CD4-positive, alpha-beta T cell treated with Interleukin-17A for 1 hour (primary cell): ENCODE data around the gene CENPB.

Experiments used
- DNase-seq: peaks from one replicate; pipeline ENCODE4 v3.0.0-alpha.2; 2020

The CENPB gene

DNA sequence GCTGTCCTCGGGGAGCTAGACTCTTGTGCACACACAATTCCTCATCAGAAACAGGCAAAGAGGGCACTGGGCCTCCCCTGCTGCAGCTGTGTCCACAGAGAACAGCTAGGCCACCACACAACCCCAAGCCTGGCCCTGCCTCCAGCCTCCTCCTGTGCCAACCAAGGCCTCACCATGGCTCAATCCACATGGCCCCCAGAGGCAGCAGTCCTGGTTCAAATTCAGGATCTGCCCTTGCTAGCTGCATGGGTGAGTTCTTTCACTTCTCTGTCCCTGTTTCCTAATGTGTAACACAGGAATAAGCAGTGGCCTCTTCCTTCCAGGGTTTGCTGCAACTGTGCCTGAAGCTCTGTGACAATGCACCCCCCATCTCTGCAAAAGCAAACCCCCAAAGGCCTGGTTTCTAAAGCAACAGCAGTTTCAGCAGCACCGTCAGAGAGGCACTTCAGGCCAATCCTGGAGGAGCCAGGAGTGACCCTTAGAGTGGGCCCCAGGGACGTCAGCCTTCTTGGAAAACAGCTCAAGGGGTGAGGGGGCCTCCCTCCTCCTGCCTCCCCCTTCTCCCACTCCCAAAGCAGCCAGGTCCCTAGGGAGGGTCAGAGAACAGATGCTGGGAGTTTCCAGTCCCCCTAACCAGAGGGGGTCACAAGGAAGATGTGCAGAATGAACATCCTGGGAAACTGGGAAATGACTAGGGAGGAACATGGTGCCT is 21.2 kb downstream of the CENPB start:
- no peak for DNase-seq

DNA sequence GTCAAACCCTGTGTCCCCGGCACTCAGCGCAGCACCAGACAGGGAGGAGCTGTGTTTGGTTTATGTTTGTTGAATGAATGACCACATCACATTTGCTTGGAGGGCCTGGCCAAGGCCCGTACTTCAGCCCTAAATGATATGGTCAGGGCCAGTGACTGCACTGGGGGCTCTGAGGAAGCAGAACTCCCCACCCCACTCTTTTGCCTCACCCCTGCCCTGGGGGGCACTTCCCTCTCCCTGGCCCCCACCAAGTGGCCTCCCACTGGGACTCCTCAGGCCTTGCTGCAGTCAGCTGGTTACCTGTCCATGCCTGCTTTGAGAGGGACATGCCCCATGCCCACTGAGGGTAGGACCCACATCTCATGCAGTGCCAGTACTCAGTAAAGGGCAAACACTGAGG is 21.9 kb downstream of the CENPB start:
- DNase-seq, result no peak

DNA sequence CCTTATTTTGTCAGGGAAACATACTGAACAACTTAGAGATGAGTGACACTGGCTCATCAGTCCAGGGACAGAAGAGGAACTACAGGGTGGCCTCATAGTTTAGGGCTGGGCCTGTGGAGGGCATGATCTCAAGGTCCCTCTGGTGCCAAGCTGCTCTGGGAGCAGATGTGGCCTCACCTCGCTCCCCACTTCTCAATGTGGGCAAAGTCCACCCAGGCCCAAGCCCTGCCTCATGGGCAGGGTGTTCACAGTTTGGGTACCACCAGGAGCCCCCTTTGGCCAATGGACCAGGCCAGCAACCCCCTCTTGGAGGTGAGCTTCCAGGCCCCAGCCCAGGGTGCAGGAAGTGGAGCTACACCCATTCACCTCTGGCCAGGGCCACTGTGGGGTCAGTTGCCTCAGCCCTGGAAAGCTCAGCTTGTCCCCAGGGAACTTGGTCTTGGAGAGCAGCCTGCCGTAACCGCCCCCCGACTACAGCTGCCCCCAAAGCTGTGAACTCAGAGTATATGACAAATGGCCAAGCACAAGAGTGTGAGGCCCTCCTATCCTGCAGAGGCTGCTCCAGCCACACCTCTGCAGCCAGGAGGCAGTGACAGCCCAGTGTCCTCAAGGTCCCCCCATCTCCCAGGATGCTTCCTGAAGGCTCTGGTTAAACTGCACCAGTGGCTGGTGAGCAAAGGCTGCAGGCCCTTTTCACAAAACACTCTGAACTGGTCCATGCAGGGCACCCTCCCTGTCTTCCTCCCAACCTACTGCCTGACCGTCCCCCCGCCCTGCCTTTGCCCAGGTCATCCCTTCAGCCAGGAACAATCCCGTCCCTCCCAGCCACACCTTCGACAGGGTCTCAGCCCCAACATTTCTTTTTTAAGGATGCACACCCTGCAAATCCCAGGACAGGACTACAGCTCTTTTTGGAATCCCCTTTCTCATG is 22.6 kb downstream of the CENPB start:
- DNase-seq, result no peak

DNA sequence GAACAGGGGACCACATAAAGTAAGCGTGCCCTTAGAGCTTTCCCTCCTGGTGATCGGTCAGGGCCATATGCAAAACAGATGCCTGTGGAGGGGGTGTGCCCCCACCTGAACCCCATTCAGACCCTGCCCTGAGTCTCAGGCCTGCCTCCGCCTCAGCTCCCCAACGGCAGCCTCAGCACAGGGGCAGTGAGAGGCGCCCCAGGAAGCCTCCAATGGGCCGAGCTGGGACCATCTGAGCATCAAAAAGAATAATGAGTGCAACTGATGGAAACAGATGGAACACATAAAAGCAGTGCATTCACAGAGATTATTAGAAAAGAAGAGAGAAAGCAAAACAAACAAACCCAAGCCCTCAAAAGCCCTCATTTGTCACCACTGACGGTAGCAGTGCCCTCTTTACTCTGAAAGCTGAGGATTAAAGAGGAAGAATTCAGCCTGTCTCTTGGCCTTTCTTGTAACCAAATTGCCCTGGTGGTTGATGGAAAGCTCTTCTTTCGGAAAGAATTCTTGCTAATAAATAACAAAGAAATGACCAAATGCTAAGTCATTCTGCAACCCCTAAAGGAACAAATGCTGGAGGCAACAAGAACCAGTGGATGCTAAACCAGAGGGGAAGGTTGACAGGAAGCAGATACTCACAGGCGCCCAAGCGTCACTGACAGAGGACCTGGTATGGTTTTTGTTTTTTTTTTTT is 25.7 kb downstream of the CENPB start:
- DNase-seq, result no peak

DNA sequence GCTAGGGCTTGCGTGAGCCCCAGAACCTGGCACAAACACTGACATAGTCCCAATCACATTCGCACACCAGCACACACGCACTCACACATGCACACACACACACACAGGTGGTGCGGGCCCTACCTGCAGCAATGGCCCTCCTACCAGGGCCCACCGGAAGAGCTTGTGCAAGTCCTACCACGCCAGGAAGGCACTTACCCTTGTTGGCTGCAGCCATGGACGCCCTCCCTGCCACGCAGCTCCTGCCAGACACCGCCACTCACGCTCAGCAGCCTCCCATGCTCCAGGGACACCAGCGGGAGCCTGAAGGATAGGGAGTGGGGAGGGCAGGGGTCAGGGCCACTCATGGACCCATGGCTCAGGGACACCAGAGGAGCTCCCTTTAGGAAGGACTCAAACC is 26.7 kb downstream of the CENPB start:
- no peak for DNase-seq

DNA sequence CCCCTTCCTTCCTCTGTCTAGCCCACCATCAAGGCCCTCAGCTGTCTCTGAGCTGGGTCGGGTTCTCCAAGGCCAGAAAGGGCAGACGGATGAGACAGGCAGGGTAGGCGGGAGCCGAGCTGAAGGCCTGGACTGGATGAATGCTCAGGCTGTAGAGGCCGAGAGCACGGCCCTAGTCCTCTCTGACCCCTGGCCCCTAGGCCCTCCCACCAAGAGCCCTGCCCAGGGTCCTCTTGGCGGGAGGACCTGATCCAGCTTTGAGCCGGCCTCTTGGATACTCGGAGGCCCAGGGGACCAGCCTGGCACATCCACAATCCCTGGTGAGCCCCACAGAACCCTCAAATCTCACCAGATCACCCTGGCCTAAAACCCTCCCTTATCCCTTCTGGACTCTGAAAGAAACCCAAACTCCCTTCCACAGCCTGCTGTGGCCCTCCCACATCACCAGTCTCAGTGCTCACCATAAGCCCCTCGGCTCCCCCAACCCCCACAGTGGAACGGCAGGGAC is 27.2 kb downstream of the CENPB start:
- no peak for DNase-seq

DNA sequence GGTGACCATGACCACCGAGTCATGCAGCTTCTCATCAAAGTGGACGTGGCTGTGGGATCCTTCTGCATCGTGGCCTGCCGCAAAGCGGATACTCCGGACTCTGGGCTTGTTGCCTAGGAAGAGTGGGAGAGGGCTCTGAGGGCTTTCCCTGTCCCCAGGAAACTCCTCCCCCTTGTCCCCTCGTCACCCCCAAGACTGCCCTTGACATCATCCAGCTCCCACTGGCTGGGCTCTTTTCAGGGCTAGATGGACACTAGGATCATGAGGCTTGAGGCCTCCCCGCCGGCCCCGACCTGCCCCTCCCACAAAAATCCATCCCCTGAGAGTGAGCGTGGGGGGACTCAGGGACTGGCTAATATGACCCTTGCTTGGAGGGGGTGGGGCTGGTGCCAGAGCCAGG is 28.0 kb downstream of the CENPB start:
- DNase-seq, result no peak

DNA sequence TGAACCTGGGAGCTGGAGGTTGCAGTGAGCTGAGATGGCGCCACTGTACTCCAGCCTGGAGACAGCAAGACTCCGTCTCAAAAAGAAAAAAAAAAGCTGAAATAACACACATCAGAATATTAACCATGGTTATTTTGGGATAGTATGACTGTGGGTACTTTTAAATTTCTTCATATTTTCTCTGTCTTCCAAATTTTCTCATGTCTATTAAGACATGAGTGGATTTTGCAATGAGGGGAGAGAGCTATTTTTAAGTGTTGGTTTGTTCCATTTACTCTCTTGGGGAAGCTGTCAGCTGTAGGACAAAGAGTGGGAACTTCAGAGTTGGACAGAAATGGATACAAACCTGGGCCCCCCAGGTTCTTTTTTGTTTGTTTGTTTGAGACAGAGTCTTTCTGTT is 29.3 kb downstream of the CENPB start:
- no peak for DNase-seq

DNA sequence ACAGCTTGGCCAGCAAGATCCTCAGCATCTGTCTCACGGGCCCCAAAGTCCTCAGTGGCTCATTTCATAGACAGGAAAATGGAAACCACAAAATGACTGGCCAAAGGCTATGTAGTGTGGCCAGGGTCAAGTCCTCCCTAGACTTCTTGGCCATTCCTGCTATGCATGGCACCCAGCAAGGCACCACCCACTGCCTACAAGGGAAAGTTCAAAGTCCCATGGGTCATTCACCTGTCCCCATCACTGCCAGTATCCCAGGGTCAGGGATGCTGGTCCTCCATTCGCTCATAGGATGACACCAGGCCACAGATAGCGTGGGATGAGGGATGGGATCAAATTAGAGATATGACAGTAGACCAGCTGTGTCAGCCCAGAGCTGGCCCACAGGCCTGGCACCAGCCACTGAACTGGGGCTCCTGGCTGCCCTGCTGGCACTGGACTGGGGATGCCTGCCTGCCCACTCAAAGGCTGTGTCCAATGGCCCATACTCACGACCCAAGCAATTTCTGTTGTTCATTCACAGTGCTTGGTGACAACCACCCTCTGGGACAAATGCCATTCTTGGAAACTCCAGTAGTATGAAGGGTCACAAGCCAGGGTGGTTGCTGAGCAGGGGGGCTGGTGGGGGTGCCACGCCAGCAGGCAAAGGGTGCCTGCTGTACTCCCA is 30.6 kb downstream of the CENPB start:
- DNase-seq, result no peak

DNA sequence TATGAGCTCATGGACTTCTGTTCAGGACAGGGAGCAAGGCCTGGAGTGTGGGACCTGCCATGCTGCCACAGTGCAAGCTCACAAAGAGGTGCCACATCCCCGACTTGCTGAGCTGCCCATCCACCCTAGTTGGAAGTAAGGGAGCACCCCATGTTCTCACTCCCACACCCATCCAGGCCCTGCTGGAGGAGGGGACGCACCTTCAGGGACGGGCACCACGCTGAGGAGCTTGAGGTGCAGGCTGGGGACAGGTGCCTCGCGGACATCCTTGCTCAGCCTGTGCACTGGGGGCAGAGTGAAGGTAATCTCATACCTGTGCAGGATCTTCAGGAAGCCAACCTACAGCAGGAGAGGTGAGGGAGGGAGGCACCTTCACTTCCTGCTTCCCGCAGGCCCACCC is 31.3 kb downstream of the CENPB start:
- DNase-seq, result no peak

DNA sequence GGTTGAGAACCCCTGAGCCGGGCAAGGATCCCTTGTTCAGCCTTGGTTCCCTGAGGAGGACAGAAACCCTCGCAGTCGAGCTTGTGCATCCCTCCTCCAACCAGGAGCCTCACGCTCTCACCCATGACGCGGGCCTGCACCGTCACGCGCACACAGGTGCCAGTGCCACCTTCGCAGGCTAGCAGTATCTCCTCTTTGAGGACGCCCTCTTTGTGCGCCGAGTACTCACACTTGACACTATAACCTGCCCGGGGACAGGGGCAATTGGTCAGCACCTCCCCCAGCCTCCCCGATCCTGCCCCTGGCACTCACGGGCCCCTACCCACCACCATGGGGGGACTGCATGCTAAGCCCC is 32.3 kb downstream of the CENPB start:
- DNase-seq, result no peak

DNA sequence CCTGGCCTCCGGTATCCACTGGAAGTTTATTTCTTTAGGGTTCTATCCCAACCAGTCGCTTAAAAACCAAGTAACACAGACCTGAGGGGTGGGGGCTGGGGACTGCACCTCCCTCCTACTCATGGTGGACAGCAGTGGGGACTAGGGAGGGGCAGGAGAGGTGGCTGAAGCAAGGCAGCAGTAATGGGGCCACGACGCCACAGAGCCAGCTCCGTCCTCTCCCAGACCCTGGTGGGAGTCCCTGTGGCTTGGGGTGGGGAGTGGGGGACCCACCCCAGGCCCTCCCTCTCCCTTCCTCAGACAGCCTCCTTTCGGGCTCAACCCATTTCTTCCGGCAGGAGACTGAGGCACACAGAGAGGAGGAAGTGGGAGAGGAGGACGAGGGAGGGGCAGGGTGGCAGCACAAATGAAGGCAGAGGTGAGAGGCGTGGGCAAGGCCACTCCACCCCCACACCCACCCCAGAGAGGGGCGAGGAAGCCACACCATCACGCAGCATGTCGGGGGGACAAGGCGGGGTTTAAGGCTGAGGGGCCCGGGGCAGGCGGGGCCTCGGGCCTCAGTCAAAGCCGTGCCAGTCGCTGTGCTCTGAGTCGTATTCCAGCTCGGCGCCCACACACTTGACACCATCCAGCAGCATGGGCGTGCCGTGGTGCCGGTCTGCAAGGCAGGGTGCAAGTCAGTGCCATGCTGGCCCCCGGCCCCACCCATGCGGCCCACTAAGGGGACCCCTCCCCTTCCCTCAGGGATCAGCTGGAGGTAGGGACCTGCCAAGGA is 32.9 kb downstream of the CENPB start:
- DNase-seq, result no peak

DNA sequence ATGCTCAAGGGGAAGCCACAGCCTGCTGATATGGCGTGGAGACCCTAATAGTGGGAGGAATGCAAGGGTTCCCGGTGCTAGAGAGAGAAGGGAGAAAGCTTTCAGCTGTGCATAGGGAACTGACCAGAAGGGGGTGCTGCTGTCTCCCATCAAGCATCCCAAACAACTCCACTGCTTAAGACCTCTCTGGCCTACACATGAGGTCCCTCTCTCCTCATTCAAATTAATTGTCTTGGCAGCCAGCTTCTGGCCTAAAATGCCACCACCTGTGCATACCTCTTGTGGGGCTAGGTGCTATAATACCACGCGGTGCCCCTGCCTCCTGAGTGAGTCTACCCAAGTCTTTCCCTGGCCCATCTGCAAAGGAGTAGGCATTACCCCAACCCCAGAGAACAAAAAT is 33.4 kb downstream of the CENPB start:
- DNase-seq, result peak; percentile 75

DNA sequence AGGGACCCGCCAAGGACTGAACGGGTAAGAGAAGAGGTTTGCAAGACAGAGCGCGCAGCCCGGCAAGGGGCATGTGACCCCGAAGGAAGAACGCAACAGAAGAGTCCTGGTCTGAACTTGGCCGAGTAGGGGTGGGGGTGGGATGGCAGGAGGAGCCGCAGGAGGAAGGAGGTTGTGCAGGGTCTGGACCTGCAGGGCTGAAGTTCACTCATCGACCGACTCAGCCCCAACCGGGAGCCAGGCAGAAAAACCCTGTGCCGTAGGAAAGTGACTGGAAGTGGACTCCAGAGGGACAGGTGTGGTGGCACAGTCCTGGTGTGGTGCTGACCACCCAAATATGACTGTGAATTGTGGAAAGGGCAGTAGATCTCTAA is 34.2 kb downstream of the CENPB start:
- DNase-seq, result no peak

DNA sequence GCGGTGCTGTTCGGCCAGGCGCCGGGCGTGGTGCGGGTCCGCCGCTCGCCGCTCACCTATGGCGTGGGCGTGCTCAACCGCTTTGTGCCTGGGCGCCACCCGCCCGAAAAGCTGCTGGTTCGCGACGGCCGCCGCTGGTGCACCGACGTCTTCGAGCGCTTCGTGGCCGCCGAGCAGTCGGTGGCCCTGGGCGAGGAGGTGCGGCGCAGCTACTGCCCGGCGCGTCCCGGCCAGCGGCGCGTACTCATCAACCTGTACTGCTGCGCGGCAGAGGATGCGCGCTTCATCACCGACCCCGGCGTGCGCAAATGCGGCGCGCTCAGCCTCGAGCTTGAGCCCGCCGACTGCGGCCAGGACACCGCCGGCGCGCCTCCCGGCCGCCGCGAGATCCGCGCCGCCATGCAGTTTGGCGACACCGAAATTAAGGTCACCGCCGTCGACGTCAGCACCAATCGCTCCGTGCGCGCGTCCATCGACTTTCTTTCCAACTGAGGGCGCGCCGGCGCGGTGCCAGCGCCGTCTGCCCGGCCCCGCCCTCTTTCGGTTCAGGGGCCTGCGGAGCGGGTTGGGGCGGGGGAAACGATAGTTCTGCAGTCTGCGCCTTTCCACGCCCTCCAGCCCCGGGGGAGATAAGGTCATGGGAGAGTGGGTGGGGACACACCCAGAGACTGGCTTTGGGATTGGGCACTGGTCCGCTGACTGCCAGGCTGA is 34.7 kb downstream of the CENPB start:
- DNase-seq, result peak; percentile 70

DNA sequence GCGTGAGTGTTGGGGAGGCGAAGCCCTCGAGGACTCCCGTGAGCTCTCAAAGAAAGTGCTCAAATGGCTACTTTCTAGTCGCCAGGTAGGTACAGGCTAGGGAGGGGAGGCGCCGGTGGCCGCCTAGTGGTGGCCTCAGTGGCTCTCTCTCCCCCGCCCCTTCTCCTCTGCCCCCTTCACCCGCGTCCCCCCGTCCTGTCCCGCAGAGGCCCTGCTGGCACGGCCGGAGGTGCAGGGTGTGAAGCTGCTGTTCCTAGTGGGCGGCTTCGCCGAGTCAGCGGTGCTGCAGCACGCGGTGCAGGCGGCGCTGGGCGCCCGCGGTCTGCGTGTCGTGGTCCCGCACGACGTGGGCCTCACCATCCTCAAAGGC is 35.2 kb downstream of the CENPB start:
- no peak for DNase-seq

DNA sequence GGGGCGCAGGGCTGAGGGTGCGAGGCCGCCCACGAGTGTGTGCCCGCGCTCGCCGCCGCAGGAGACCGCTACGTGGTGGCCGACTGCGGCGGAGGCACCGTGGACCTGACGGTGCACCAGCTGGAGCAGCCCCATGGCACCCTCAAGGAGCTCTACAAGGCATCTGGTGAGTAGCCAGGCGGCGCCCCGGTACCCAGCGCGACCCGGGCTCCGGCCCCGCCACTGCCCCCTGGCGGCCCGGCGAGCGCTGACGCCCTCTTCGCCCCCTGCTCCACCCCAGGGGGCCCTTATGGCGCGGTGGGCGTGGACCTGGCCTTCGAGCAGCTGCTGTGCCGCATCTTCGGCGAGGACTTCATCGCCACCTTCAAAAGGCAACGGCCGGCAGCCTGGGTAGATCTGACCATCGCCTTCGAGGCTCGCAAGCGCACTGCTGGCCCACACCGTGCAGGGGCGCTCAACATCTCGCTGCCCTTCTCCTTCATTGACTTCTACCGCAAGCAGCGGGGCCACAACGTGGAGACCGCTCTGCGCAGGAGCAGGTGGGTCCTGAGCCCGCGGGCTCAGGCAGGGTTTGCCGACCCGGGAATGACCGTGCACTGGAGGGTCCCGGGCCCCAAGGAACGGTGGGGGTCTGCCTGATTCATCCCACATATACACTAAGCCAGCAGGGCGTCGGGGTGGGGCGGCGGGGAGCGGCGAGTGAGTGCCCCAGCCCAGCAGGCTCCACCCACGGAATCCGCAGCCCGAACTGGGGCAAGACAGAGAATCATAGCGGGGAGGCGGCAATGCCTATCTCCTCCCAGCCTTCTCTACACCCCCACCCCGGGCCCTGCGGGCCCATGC is 36.6 kb downstream of the CENPB start:
- peak; percentile 19 for DNase-seq

DNA sequence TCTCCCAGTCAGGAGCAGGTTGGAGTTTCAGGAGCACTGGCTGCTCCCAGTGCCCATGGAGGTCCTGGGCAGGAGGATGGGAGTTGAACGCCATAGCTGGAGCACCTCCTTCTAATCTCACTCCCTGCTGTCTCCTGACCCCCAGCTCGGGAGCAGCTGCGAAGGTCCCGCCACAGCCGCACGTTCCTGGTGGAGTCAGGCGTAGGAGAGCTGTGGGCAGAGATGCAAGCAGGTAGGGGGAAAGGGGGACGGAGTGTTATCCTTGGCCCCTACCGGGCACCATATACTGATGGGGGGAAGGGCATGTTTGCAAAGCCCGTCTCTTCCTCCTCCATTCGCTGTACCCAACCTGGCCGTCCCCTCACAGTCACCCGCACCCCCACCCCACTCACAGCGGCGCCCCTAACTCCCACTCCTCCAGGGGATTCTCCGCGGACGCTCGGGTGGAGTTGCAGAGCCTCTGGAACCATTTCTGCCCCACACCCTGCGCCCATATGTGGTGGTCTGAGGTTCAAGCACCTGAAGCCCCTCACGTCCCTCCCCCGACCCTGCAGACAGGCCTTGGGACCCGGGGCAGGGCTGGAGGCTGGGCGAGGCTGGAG is 37.4 kb downstream of the CENPB start:
- no peak for DNase-seq

DNA sequence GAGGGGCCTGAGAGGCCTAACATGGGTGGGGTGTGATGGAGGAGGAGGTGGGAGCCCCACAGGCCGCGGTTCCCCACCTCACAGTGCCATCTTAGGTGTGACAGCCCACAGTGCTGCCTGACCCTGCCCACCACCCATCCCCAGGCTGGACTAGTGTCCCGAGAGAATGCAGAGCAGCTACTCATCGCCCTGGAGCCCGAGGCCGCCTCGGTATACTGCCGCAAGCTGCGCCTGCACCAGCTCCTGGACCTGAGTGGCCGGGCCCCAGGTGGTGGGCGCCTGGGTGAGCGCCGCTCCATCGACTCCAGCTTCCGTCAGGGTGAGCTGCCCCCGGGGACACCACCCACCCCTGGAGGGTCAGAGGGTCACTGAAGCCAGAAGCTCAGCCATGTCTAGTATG is 38.5 kb downstream of the CENPB start:
- no peak for DNase-seq

DNA sequence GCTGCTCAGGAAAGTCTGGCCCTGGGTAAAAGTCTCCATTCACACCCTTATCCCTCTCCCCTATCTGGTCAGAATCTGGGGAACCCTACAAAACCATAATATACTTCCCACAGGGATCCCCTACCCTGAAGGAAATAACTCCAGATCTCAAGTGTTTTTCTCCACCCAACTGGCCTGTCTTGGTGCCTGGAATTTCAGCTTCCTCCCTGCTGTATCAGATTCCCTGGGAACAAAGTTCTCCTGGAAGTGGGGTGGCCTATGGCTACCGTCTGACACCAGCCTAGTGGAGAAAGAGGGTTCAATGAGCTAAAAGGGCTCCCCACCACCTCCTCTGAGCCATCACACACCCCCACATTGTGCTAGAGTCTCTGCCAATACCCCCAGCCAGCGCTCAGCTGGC is 39.1 kb downstream of the CENPB start:
- no peak for DNase-seq
